PC-3 (cell line): Measurements from ENCODE around the gene CCDC78. TPM values are rescaled to one million over a fixed set of nuclear protein-coding genes. Genes with fewer than 3 reads are reported as not detected.

Experiments
- ATAC-seq: fragments of 200-7000 bp; cut with Tn5 transposase; 2 replicates; pipeline ENCODE4 v1.9.1; 2020; ENCODE audit warnings: mild to moderate bottlenecking, moderate library complexity
- BruUV-seq: library from RNA; stranded (reverse); fragments of 400-500 nt; replicated peaks from 2 replicates; lab custom pipeline; 2021; lab: Mats Ljungman, UMichigan
- CTCF ChIA-PET: fragments of 300-600 bp; sonication (Branson Sonifier 250); formaldehyde crosslinking; loops from one replicate; lab custom pipeline; 2022; ENCODE audit warnings: antibody characterized with exemption; lab: Charles Lee
- POLR2A ChIA-PET: fragments of 300-600 bp; sonication (Branson Sonifier 250); formaldehyde crosslinking; loops from one replicate; lab custom pipeline; 2022; ENCODE audit warnings: antibody characterized with exemption; ENCODE audit not compliant: unreplicated experiment; lab: Charles Lee
- DNase-seq: peaks from one replicate; pipeline ENCODE4 v3.0.0-alpha.2; 2015
- H2AFZ ChIP-seq: fragments of 300-600 bp; sonication (generic); 2 replicates; pipeline ENCODE4 v1.6.0; 2016; ENCODE audit warnings: antibody characterized with exemption, low read length
- H3F3A ChIP-seq: fragments of 300-600 bp; sonication (generic); one replicate; pipeline ENCODE4 v1.6.0; 2017; ENCODE audit warnings: antibody characterized with exemption, low read length, control low read depth, mild to moderate bottlenecking; ENCODE audit not compliant: unreplicated experiment
- H3K27ac ChIP-seq: fragments of 300-600 bp; sonication (generic); 2 replicates; pipeline ENCODE4 v1.5.1; 2016; ENCODE audit warnings: mild to moderate bottlenecking, low read length
- H3K27me3 ChIP-seq: fragments of 300-600 bp; sonication (generic); 2 replicates; pipeline ENCODE4 v1.6.1; 2016; ENCODE audit warnings: low read length, mixed read lengths
- H3K36me3 ChIP-seq: fragments of 300-600 bp; sonication (generic); 2 replicates; pipeline ENCODE4 v1.6.1; 2016; ENCODE audit warnings: low read depth, mixed run types, low read length, mixed read lengths
- H3K4me1 ChIP-seq: fragments of 300-600 bp; sonication (generic); 2 replicates; pipeline ENCODE4 v1.5.1; 2016; ENCODE audit warnings: low read length; ENCODE audit not compliant: insufficient read depth
- H3K4me2 ChIP-seq: fragments of 300-600 bp; sonication (generic); 2 replicates; pipeline ENCODE4 v1.6.0; 2016; ENCODE audit warnings: low read length
- H3K4me3 ChIP-seq: fragments of 300-600 bp; sonication (generic); 2 replicates; pipeline ENCODE4 v1.5.1; 2016; ENCODE audit warnings: mild to moderate bottlenecking, low read length, mixed read lengths
- H3K79me2 ChIP-seq: fragments of 300-600 bp; sonication (generic); 2 replicates; pipeline ENCODE4 v1.6.1; 2017; ENCODE audit warnings: low read length, mixed read lengths
- H3K9ac ChIP-seq: fragments of 300-600 bp; sonication (generic); 2 replicates; pipeline ENCODE4 v1.6.0; 2016; ENCODE audit warnings: mild to moderate bottlenecking, low read length
- H3K9me2 ChIP-seq: fragments of 300-600 bp; sonication (generic); replicated peaks from 2 replicates; pipeline ENCODE4 v1.6.1; 2016; ENCODE audit warnings: mixed run types, low read length, mixed read lengths
- H3K9me3 ChIP-seq: fragments of 300-600 bp; sonication (generic); 2 replicates; pipeline ENCODE4 v1.6.1; 2016; ENCODE audit warnings: low read length, mixed read lengths
- H4K20me1 ChIP-seq: fragments of 300-600 bp; sonication (generic); 2 replicates; pipeline ENCODE4 v1.6.1; 2016; ENCODE audit warnings: low read length, mixed read lengths
- CTCF ChIP-seq: fragments of 300-600 bp; sonication (generic); conservative IDR thresholded peaks from 2 replicates; pipeline ENCODE4 v1.5.1; 2017; ENCODE audit warnings: antibody characterized with exemption, low read depth, mild to moderate bottlenecking, low read length
- EZH2 ChIP-seq: fragments of 300-600 bp; sonication (generic); IDR thresholded peaks from one replicate; pipeline ENCODE4 v1.6.1; 2017; ENCODE audit warnings: antibody characterized with exemption, mild to moderate bottlenecking, low read length; ENCODE audit not compliant: unreplicated experiment
- EZH2phosphoT487 ChIP-seq: fragments of 300-600 bp; sonication (generic); IDR thresholded peaks from 2 replicates; pipeline ENCODE4 v1.6.1; 2018; ENCODE audit warnings: mild to moderate bottlenecking, antibody characterized with exemption, low read length, borderline replicate concordance
- intact Hi-C: fragments of 100-400 bp; cut with micrococcal nuclease; formaldehyde crosslinking; loops from 2 replicates; pipeline ENCODE4 v1.9.0; 2023
- total RNA-seq: library from RNA; depleted of rRNA; stranded (reverse); fragments of >200 nt; gene quantifications from 2 replicates; pipeline ENCODE4 v1.2.3, GENCODE V29; 2014

Gene CCDC78
- total RNA-seq, 1 experiment from 2014 or later, result 3.3 TPM

GRCh38 chr16:767743-768235, 41.5 kb upstream of the CCDC78 start:
- Histone ChIP-seq H3K27me3 (no peaks in the 10 kb centered on the region), H3F3A (no peaks in the 10 kb centered on the region), H3K9ac (no peak overlapping the region), H3K9me3 (no peaks in the 10 kb centered on the region), H3K79me2 (no peaks in the 10 kb centered on the region), H3K4me3 (no peak overlapping the region), H3K27ac (no peak overlapping the region), H3K36me3 (no peaks in the 10 kb centered on the region), H3K4me1 (no peaks in the 10 kb centered on the region), H4K20me1 (no peaks in the 10 kb centered on the region), H3K9me2 (no peaks in the 10 kb centered on the region), H3K4me2 (no peak overlapping the region), H2AFZ (no peak overlapping the region)
- ATAC-seq (no peak), DNase-seq (no peak)
- BruUV-seq, result no TSS peak
- TF ChIP-seq CTCF, result no peak
- TF ChIP-seq EZH2, result no peak
- TF ChIP-seq EZH2phosphoT487, result no peak
- ChIA-PET POLR2A (no interaction called here), CTCF (no interaction called here)
- intact Hi-C loops, result no loop called here

- intact Hi-C loops, result no loop called here
- Histone ChIP-seq H3K4me3 (no peak overlapping the region), H3K9me2 (no peaks in the 10 kb centered on the region), H3K27me3 (no peaks in the 10 kb centered on the region), H3F3A (no peaks in the 10 kb centered on the region), H3K9me3 (no peaks in the 10 kb centered on the region), H4K20me1 (no peaks in the 10 kb centered on the region), H3K4me1 (no peaks in the 10 kb centered on the region), H3K9ac (no peak overlapping the region), H3K79me2 (no peaks in the 10 kb centered on the region), H3K36me3 (no peaks in the 10 kb centered on the region), H3K27ac (no peak overlapping the region), H3K4me2 (no peak overlapping the region), H2AFZ (no peak overlapping the region)
- ChIA-PET POLR2A (no interaction called here), CTCF (interaction anchor here (0.6 kb wide), 1 partner anchor 1165 kb away, joined by 3 read pairs; no protein-coding TSS in a partner anchor)
- DNase-seq, result no peak
- TF ChIP-seq CTCF, result no peak
- no peak for TF ChIP-seq EZH2
- no peak for ATAC-seq
- BruUV-seq, result no TSS peak
Observed at GRCh38 chr16:766820-767640, 40.8 kb upstream of the CCDC78 start.
